ENCODE results near the gene RICTOR.

Gene RICTOR

DNA sequence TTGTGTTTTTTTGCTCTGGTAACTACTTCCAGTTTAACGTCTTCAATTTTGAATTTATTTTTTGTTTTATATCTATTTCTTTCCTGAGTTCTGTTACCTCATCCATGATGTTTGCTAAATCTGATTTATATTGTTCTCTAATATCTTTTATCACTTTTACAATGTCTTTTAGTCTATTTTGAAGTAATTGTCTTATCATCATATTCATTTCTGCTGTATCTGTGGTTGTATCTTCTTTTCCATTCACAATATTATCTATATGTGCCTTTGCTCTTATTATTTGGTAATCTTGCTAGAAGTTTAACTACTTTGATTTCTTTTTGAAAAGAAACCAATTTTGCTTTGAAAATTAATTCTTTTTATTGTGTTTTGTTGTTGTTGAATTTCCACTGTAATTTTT lies 184.8 kb downstream of the RICTOR start:
- Mint-ChIP-seq H3K27me3 (peaks cover 33% of the 10 kb centered on the region), H3K4me1 (no peaks in the 10 kb centered on the region), H3K4me3 (no peak overlapping the region)

DNA sequence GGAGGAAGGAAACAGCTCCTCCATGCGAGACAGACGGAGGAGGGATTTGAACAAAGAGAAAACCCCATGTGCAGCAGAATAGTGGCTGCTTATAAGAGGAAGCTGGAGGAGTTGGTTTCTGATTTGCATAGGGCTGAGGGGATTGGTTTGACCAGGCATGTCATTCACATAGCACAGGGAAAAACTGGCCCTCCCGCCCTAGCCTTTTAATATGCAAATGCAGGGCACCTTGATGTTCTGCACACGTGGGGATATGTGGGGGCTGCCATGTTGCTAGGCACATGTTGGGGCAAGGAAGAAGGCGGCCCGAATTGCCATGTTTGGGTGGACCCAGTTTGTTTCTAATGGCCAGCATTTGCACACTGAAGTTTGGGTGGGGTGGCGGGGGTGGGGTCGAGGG lies 186.2 kb downstream of the RICTOR start:
- Mint-ChIP-seq H3K27me3 (peaks cover 33% of the 10 kb centered on the region), H3K27ac (no peak overlapping the region), H3K9me3 (peaks cover 5% of the 10 kb centered on the region), H3K4me1 (no peaks in the 10 kb centered on the region), H3K4me3 (no peak overlapping the region), H3K36me3 (no peaks in the 10 kb centered on the region)
- no peak for ATAC-seq

More for the DNA sequence above, 184.8 kb downstream of the RICTOR start:
- no peak overlapping the region for H3K27ac Mint-ChIP-seq
- peaks cover 9% of the 10 kb centered on the region for H3K9me3 Mint-ChIP-seq
- no peak for ATAC-seq
- H3K36me3 Mint-ChIP-seq = no peaks in the 10 kb centered on the region
